Measurements from ENCODE around the gene TAF9. TPM values are rescaled to one million over a fixed set of nuclear protein-coding genes. Genes with fewer than 3 reads are reported as not detected.

TAF9 gene
- total RNA-seq, 1 donor from 2014 or later: 31.7 TPM

DNA sequence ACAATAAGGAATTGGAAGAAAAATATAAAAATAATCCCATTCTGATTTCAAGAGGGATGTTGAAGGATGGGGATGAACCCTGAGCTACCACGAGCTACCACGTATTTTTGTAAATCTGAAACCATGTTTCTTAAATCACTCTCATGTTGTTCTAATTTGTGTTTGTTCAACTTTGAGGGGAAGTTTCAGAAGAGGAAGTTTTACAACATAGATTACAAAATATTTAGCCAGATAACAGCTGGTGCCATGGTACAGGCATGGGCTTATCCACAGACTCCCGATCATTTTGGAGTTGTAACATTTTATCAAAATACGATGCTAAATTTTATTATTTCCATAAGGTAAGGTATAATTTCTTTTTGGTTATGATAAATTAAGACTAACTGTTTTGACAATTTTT is 51.9 kb downstream of the TAF9 start:
- peak; percentile 45 for ATAC-seq
- peaks cover 22% of the 10 kb centered on the region for H3K36me3 ChIP-seq
- no peak for DNase-seq
- H3K27ac ChIP-seq: no peak overlapping the region
- no peaks in the 10 kb centered on the region for H3K27me3 ChIP-seq
- H3K4me3 ChIP-seq: no peak overlapping the region
- no peaks in the 10 kb centered on the region for H3K9me3 ChIP-seq
- intact Hi-C loops (cut with DNase I): no loop called here
- TF ChIP-seq, protein P1, sequence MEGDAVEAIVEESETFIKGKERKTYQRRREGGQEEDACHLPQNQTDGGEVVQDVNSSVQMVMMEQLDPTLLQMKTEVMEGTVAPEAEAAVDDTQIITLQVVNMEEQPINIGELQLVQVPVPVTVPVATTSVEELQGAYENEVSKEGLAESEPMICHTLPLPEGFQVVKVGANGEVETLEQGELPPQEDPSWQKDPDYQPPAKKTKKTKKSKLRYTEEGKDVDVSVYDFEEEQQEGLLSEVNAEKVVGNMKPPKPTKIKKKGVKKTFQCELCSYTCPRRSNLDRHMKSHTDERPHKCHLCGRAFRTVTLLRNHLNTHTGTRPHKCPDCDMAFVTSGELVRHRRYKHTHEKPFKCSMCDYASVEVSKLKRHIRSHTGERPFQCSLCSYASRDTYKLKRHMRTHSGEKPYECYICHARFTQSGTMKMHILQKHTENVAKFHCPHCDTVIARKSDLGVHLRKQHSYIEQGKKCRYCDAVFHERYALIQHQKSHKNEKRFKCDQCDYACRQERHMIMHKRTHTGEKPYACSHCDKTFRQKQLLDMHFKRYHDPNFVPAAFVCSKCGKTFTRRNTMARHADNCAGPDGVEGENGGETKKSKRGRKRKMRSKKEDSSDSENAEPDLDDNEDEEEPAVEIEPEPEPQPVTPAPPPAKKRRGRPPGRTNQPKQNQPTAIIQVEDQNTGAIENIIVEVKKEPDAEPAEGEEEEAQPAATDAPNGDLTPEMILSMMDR (IDR thresholded peaks at IDR 0.05): no peak
- H3K4me1 ChIP-seq: no peaks in the 10 kb centered on the region

DNA sequence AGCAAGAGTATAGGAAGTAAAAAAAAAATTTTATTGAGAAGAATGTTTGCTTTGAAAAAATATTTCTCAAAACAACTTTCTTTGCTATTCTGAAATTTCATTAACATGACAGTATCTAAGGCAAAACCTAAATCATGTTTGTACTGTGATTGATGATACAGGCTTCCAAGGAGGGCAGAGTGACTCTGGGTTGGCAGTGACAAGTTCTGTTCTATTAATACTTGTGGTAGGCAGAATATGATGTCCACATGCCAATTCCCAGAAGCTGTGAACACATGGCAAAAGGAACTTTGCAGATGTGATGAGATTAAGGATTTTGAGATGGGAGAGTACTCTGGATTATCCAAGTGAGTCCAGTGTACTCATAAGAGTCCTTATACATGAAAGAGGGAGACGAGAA is 53.3 kb downstream of the TAF9 start:
- H3K36me3 ChIP-seq: peaks cover 23% of the 10 kb centered on the region
- H3K4me3 ChIP-seq: no peak overlapping the region
- H3K4me1 ChIP-seq: no peaks in the 10 kb centered on the region
- TF ChIP-seq, protein P1 (IDR thresholded peaks at IDR 0.05): no peak
- no peaks in the 10 kb centered on the region for H3K9me3 ChIP-seq
- DNase-seq (no peak), ATAC-seq (no peak)
- intact Hi-C loops (cut with DNase I): no loop called here
- no peak overlapping the region for H3K27ac ChIP-seq
- H3K27me3 ChIP-seq: no peaks in the 10 kb centered on the region

Other genes starting within 250 kb of the TAF9 start
- 3.6 TPM for gene CCNB1, start 202.4 kb downstream of the TAF9 start, total RNA-seq
- 1.6 TPM for gene CENPH, start 179.9 kb downstream of the TAF9 start, total RNA-seq
- 21.9 TPM for gene CDK7, start 134.6 kb downstream of the TAF9 start, total RNA-seq
- 11.1 TPM for gene CCDC125, start 36.7 kb downstream of the TAF9 start, total RNA-seq
- gene AK6, start within 50 bp of the TAF9 start, total RNA-seq: 31.4 TPM
- 19.1 TPM for gene RAD17, start 298 bp upstream of the TAF9 start, total RNA-seq
- 32.4 TPM for gene MARVELD2, start 45.6 kb upstream of the TAF9 start, total RNA-seq
- 136 TPM for gene OCLN, start 123.3 kb upstream of the TAF9 start, total RNA-seq
- 33.4 TPM for gene GTF2H2C, start 190.7 kb upstream of the TAF9 start, total RNA-seq